Measurements from ENCODE around the gene CENPV. TPM values are rescaled to one million over a fixed set of nuclear protein-coding genes. Genes with fewer than 3 reads are reported as not detected.
"Not testable (repeated sequence)": the region's sequence is repeated elsewhere in the genome, so short reads cannot be mapped to it uniquely, and the experiment has no call there.

Gene CENPV
- total RNA-seq, 1 experiment from 2014 or later: 46.7 TPM

- in situ Hi-C loops (cut with HindIII; ENCODE audit: low sequenced_read_pairs): no loop called here
- DNase-seq (ENCODE audit: low spot score): no peak
These were observed 27.3 kb downstream of the CENPV start for GRCh38 chr17:16325964-16326363.

- DNase-seq (ENCODE audit: low spot score): no peak
- in situ Hi-C loops (cut with HindIII; ENCODE audit: low sequenced_read_pairs): no loop called here
These were observed 30.6 kb downstream of the CENPV start for GRCh38 chr17:16322636-16323035.

- no peak for DNase-seq (ENCODE audit: low spot score)
- in situ Hi-C loops (cut with HindIII; ENCODE audit: low sequenced_read_pairs): no loop called here
These were observed 33.3 kb downstream of the CENPV start for GRCh38 chr17:16319969-16320368.

- in situ Hi-C loops (cut with HindIII; ENCODE audit: low sequenced_read_pairs): no loop called here
- no peak for DNase-seq (ENCODE audit: low spot score)
These were observed 38.4 kb downstream of the CENPV start for GRCh38 chr17:16314859-16315258.

- no peak for DNase-seq (ENCODE audit: low spot score)
- in situ Hi-C loops (cut with HindIII; ENCODE audit: low sequenced_read_pairs): no loop called here
These were observed 39.1 kb downstream of the CENPV start for GRCh38 chr17:16314189-16314588.

- DNase-seq (ENCODE audit: low spot score): no peak
- in situ Hi-C loops (cut with HindIII; ENCODE audit: low sequenced_read_pairs): no loop called here
These were observed 39.9 kb downstream of the CENPV start for GRCh38 chr17:16313139-16314090.

GRCh38 chr17:16312061-16312460 lies 41.2 kb downstream of the CENPV start:
- not testable (repeated sequence) for DNase-seq (ENCODE audit: low spot score)

GRCh38 chr17:16306211-16306610 lies 47.1 kb downstream of the CENPV start:
- no peak for DNase-seq (ENCODE audit: low spot score)
- in situ Hi-C loops (cut with HindIII; ENCODE audit: low sequenced_read_pairs): no loop called here

More at GRCh38 chr17:16312061-16312460, 41.2 kb downstream of the CENPV start:
- in situ Hi-C loops (cut with HindIII; ENCODE audit: low sequenced_read_pairs): not testable (repeated sequence)

- in situ Hi-C loops (cut with HindIII; ENCODE audit: low sequenced_read_pairs): no loop called here
- DNase-seq (ENCODE audit: low spot score): no peak
These were observed 48.4 kb downstream of the CENPV start for GRCh38 chr17:16304830-16305229.

- DNase-seq (ENCODE audit: low spot score): no peak
- in situ Hi-C loops (cut with HindIII; ENCODE audit: low sequenced_read_pairs): no loop called here
These were observed 50.4 kb downstream of the CENPV start for GRCh38 chr17:16302856-16303255.

GRCh38 chr17:16301963-16302855 lies 51.1 kb downstream of the CENPV start:
- no peak for DNase-seq (ENCODE audit: low spot score)
- in situ Hi-C loops (cut with HindIII; ENCODE audit: low sequenced_read_pairs): no loop called here

- DNase-seq (ENCODE audit: low spot score): no peak
- in situ Hi-C loops (cut with HindIII; ENCODE audit: low sequenced_read_pairs): no loop called here
These were observed 52.7 kb downstream of the CENPV start for GRCh38 chr17:16300554-16300953.

GRCh38 chr17:16298140-16298662 lies 55.1 kb downstream of the CENPV start:
- no peak for DNase-seq (ENCODE audit: low spot score)
- in situ Hi-C loops (cut with HindIII; ENCODE audit: low sequenced_read_pairs): no loop called here

GRCh38 chr17:16297367-16298139 lies 55.7 kb downstream of the CENPV start:
- DNase-seq (ENCODE audit: low spot score): no peak
- in situ Hi-C loops (cut with HindIII; ENCODE audit: low sequenced_read_pairs): no loop called here

GRCh38 chr17:16296072-16296471 lies 57.2 kb downstream of the CENPV start:
- DNase-seq (ENCODE audit: low spot score); in situ Hi-C loops (cut with HindIII; ENCODE audit: low sequenced_read_pairs): not testable (repeated sequence)

- in situ Hi-C loops (cut with HindIII; ENCODE audit: low sequenced_read_pairs): no loop called here
- DNase-seq (ENCODE audit: low spot score): no peak
These were observed 58.7 kb downstream of the CENPV start for GRCh38 chr17:16294560-16294959.

- DNase-seq (ENCODE audit: low spot score): no peak
- in situ Hi-C loops (cut with HindIII; ENCODE audit: low sequenced_read_pairs): no loop called here
These were observed 59.3 kb downstream of the CENPV start for GRCh38 chr17:16293931-16294330.

All from G401 (cell line).